Activated CD8-positive, alpha-beta memory T cell treated with anti-CD3 and anti-CD28 coated beads, Interleukin-2, amount 50 U/mL, for 1 hour (primary cell): ENCODE data around the gene TEX11.
"Not testable (repeated sequence)": the region's sequence is repeated elsewhere in the genome, so short reads cannot be mapped to it uniquely, and the experiment has no call there.

ENCODE experiments used
- DNase-seq: peaks from one replicate; pipeline ENCODE4 v3.0.0-alpha.2; 2020; ENCODE audit errors: extremely low read depth

The TEX11 gene

GRCh38 chrX:70908541-70908940 is at the start of gene TEX11:
TSS of gene TEX11 (minus strand) at chrX:70908711. CDS start at chrX:70907789, 922 bp downstream.
- no peak for DNase-seq

DNA sequence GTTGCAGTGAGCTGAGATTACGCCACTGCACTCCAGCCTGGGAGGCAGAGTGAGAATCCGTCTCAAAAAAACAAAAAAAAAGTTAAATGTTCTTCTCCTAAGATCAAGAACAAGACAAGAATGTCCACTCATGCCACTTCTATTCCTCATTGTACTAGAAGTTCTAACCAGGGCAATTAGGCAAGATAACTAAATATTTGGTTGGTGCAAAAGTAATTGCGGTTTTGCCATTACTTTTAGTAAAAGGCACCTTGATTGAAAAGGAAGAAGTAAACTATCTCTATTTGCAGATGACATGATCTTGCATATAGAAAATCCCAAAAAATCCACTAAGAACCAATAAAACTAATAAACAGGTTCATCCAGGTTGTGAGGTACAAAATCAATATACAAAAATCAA is 46.4 kb upstream of the TEX11 start:
- DNase-seq: no peak

DNA sequence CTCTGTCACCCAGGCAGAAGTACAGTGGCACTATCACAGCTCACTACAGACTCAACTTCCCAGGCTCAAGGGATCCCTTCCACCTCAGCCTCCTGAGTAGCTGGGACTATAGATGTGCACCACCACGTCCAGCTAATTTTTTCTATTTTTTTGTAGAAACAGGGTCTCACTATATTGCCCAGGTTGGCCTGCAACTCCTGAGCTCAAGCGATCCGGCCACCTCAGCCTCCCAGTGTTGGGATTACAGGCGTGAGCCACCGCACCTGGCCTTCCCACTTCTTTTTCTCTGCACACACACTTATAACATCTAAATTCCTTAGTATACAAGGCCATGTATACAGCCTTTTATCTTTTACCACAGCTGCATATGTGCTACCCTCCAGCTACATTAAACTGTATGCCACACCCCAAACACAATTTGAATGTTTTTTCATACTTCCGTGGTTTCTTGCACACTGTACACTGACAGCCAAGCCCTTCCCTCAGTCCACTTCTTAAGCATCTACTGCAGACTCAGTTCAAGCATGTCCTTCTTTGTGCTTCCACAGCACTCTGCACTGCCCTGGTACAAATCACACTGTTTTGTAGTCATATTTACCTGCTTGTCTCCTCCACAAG is 15.9 kb upstream of the TEX11 start:
- DNase-seq: no peak

DNA sequence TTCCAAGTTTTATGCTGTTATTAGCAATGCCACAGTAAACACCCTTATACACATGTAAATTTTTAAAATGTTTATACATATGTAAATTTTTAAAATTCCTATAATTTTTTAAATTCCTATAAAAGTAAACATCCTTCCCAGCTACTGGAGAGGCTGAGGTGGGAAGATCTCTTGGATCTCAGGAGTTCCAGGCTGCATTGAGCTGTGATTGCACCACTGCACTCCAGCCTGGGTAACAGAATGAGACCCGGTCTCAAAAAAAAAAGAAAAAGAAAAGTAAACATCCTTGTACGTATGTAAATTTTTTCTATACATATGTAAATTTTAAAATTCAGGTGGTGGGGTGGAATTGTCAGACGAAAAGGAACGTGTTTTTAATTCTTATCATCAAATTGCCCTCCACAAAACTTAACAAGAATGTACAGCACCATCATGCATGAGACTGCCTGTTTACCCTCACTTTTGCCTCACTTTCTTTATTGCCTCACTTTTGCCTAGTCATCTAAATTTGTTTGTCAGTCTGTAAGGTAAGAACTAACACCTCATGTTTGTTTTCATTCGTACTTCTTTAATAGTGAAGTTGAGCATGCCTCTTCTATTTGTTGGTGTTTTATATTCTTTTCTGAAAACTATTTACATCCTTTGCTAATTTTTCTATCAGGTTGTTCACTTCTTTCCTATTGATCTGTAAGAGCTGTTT is 14.4 kb upstream of the TEX11 start:
- DNase-seq: no peak

- no peak for DNase-seq
Measured at GRCh38 chrX:70921709-70922352, 13.3 kb upstream of the TEX11 start.

DNA sequence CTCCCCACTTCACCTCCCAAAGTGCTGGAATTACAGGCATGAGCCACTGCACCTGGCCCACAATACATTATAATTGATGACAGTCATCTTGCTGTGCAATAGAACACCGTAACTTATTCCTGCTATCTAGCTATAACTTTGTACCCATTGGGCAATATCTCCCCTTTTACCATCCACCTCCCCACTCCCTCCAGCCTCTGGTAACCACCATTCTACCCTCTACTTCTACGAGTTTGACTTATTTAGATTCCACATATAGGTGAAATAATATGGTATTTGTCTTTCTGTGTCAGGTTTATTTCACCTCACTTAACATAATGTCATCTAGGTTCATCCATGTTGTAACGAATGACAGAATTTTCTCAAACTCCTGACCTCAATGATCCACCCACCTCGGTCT is 8.2 kb upstream of the TEX11 start:
- no peak for DNase-seq

DNA sequence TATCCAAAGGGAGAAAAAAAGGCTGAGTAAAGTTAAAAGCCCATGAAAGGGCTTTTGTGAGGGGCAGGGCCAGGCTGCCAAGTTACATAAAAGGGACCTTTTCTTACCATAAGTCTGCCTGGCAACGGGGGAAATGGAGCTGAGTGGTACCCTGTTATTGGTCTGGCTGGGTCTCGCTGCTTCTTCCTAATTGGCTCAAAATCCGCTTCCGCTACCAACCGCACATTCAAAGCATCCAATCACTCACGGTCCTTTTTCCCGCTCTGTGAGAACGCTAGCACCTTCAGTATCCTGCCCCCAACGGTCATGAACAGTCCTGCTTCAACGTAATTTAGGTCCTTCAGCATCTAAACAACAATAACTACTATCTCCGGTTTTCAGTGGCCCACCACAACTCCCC is 611 bp downstream of the TEX11 start:
- no peak for DNase-seq

DNA sequence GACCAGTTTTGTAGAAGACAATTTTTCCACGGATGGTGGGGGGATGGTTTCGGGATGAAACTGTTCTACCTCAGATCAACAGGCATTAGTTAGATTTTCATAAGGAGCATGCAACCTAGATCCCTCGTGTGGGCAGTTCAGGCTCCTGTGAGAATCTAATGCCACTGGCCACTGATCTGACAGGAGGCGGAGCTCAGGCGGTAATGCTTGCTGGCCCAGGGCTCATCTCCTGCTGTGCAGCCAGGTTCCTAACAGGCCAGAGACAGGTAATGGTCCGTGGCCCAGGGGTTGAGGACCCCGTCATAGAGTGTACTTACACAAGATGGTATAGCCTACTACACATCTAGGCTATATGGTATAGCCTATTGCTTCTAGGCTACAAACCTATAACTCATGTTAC is 7.0 kb downstream of the TEX11 start:
- DNase-seq: no peak

GRCh38 chrX:70890441-70890840 is 18.1 kb downstream of the TEX11 start:
- DNase-seq: not testable (repeated sequence)

DNA sequence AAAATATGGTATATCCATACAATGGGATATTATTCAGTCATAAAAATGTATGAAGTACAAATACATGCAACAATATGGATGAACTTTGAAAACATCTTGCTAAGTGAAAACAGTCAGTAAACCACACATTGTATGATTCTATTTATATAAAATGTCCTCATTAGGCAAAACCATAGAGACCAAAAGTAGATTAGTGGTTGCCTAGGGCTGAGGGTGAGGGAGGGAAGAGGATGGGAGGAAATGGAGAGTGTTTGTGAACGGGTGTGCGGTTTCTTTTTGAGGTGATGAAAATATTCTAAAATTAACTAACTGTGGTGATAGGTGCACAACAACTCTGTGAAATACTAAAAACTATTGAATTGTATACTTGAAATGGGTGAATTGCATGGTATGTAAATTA is 29.6 kb downstream of the TEX11 start:
- DNase-seq: no peak

DNA sequence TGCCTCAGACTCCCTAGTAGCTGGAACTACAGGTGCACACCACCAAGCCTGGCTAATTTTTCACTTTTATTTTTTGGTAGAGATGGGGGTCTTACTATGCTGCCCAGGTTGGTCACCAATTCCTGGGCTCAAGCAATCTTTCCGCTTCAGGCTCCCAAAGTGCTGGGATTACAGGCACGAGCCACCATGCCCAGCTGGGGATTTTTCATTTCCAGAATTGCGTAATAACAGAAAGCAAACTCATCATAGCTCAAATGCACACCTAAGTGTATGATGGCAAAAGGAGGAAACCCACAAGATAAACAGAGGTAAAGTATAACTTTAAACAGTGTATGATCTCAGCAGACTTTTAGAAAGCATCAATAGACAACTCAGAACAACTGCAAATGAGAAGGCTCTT is 56.2 kb downstream of the TEX11 start:
- DNase-seq: no peak

DNA sequence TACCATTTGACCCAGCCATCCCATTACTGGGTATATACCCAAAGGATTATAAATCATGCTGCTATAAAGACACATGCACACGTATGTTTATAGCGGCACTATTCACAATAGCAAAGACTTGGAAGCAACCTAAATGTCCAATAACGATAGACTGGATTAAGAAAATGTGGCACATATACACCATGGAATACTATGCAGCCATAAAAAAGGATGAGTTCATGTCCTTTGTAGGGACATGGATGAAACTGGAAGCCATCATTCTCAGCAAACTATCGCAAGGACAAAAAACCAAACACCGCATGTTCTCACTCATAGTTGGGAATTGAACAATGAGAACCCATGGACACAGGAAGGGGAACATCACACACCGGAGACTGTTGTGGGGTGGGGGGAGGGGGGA is 64.4 kb downstream of the TEX11 start:
- not testable (repeated sequence) for DNase-seq

DNA sequence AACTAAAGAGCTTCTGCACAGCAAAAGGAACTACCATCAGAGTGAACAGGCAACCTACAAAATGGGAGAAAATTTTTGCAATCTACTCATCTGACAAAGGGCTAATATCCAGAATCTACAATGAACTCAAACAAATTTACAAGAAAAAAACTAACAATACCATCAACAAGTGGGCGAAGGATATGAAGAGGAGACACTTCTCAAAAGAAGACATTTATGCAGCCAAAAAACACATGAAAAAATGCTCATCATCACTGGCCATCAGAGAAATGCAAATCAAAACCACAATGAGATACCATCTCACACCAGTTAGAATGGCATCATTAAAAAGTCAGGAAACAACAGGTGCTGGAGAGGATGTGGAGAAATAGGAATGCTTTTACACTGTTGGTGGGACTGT is 64.9 kb downstream of the TEX11 start:
- DNase-seq: not testable (repeated sequence)

DNA sequence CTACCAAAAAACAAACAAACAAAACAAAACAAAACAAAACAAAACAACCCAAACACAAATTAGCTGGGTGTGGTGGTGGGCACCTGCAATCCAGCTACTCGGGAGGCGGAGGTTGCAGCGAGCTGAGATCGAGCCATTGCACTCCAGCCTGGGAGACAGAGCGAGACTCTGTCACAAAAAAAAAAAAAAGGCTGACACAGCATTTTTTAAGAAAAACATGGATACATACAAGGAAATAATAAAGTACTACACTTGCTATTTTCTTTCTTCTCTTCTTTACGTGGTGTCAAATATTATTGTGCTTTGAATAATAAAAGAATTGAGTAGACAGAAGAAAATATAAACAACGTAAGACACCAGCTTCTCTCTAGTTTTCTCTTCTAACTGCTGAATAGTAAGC is 73.9 kb downstream of the TEX11 start:
- no peak for DNase-seq

GRCh38 chrX:70826715-70827114 is 81.8 kb downstream of the TEX11 start:
- no peak for DNase-seq

DNA sequence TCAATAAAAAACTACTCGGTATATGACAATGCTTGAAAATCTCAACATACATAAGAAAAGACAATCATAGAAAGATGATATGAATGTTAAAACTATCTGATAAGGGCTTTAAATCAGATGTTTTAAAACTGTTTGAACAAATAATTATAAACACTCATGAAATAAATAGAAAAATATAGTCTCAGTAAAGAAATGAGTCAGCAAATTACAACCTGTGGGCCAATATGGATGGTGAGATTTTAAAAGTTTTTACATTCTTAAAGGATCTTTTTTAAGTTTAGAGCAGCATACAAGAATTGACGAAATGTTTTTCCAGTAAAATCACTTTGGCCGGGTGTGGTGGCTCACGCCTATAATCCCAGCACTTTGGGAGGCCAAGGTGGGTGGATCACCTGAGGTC is 83.1 kb downstream of the TEX11 start:
- DNase-seq: no peak

DNA sequence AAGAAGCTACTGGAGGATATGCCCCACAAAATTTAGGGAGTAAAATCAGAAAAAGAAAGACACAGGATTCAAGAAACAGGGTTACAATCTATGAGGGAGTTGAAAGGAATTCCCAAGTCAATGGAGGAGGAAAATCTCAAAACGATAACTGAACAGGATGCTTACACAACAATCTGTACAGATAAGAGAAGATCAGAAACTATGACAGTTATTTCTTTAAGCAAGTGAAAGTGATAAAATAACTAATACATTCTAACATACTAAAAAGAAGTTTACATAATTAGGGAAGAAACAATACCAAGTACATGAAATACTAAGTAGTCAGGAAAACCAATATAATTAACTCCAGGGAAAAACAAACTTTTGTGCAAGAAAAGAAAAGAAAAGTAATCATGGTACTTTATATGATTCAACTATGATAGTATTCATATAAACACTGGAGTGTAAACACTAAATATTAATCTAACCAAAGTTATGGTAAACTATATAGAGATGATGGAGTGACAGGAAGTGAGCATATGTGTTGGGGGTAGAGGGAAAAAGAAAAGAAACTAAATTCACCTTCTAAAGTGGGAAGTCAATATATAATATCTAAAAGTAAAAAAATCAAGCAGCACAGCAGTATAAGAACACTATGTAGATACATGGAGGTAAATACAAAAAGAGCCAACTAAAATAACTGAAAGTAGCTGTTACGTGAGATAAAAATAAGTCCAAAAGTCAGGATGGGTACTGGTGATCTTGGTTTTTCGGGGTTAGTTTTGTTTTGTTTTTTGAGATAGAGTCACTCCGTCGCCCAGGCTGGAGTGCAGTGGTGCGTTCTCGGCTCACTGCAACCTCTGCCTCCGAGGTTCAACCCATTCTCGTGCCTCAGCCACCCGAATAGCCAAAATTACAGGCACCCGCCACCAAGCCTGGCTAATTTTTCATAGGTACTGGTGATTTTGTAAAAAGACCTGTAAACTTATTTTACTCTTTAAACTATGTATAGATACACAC is 99.3 kb downstream of the TEX11 start:
- DNase-seq: no peak

DNA sequence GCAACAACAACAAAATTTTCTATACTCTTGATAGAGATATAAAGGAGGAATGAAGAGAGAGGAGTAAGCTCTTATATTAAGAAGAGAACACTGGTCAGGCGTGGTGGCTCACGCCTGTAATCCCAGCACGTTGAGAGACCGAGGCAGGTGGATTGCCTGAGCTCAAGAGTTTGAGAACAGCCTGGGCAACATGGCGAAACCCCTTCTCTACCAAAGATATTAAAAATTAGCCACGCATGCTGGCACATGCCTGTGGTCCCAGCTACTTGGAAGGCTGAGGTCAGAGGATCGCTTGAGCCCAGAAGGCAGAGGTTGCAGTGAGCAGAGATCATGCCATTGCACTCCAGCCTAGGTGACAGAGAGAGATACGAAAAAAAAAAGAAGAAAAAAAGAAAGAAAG is 102.4 kb downstream of the TEX11 start:
- DNase-seq: no peak

- not testable (repeated sequence) for DNase-seq
Measured at GRCh38 chrX:70796742-70797141, 111.8 kb downstream of the TEX11 start.

- no peak for DNase-seq
Measured at GRCh38 chrX:70774223-70774622, 134.3 kb downstream of the TEX11 start.

DNA sequence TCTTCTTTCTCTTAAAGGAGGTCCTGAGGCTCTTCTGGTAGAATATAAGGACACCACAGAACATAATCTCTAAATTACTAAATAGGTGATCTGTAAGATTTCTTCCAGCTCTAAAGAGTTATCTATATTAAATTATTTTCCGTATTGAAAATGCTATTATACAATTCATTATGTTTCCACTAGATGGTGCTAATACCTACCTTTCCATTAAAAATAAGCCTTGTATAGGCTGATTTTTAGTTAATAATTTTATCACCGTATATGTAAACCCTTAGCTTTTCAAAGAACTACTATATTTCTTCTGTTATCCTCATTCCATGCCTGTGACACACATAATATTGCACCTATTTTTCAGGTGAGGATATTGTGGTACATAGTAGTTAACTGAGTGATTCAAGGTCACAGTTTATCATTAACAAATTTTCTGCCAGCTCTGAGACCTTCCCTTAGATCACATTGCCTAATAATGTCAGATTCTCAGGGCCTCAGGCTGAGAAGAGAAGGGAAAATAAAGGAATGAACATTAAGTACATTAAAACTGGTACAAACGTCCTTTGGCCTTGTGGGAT is 138.8 kb downstream of the TEX11 start:
- no peak for DNase-seq

- no peak for DNase-seq
Measured at GRCh38 chrX:70762285-70762684, 146.2 kb downstream of the TEX11 start.
